ENCODE measurements around the gene RGR.

The RGR gene

GRCh38 chr10:84293171-84293570 lies 48.3 kb downstream of the RGR start:
- no peak for DNase-seq (ENCODE audit: low read depth in 2 of 2, low spot score in 1 of 2)

- DNase-seq (ENCODE audit: low read depth in 2 of 2, low spot score in 1 of 2): no peak
These were observed 48.7 kb downstream of the RGR start for GRCh38 chr10:84293574-84294016.

- no peak for DNase-seq (ENCODE audit: low read depth in 2 of 2, low spot score in 1 of 2)
These were observed 50.1 kb downstream of the RGR start for GRCh38 chr10:84294766-84295447.

- DNase-seq (ENCODE audit: low read depth in 2 of 2, low spot score in 1 of 2): no peak
These were observed 51.5 kb downstream of the RGR start for GRCh38 chr10:84296091-84296981.

- no peak for DNase-seq (ENCODE audit: low read depth in 2 of 2, low spot score in 1 of 2)
These were observed 53.2 kb downstream of the RGR start for GRCh38 chr10:84298057-84298456.

GRCh38 chr10:84302223-84302622 lies 57.4 kb downstream of the RGR start:
- DNase-seq (ENCODE audit: low read depth in 2 of 2, low spot score in 1 of 2): no peak

- no peak for DNase-seq (ENCODE audit: low read depth in 2 of 2, low spot score in 1 of 2)
These were observed 62.0 kb downstream of the RGR start for GRCh38 chr10:84306751-84307384.

- no peak for DNase-seq (ENCODE audit: low read depth in 2 of 2, low spot score in 1 of 2)
These were observed 63.2 kb downstream of the RGR start for GRCh38 chr10:84308021-84308420.

- no peak for DNase-seq (ENCODE audit: low read depth in 2 of 2, low spot score in 1 of 2)
These were observed 63.8 kb downstream of the RGR start for GRCh38 chr10:84308481-84309304.

Measured in stimulated activated CD8-positive, alpha-beta memory T cell treated with anti-CD3 and anti-CD28 coated beads, Interleukin-4, amount 100 ng/mL, for 1 hour (primary cell).